Naive thymus-derived CD8-positive, alpha-beta T cell (primary cell): ENCODE data around the gene NFE2L2. TPM values are rescaled to one million over a fixed set of nuclear protein-coding genes. Genes with fewer than 3 reads are reported as not detected.
"Not testable (repeated sequence)": the region's sequence is repeated elsewhere in the genome, so short reads cannot be mapped to it uniquely, and the experiment has no call there.

ENCODE experiments used
- ATAC-seq, 2 donors: fragments of 150-1000 bp; cut with Tn5 transposase in 1 of 2; sonication (Bioruptor Pico), chemical (Tn5 transposase) in 1 of 2; 1 replicate in 1 of 2; 2 replicates in 1 of 2; pipeline ENCODE4 v1.10.0; 2021; ENCODE audit warnings: mild to moderate bottlenecking in 2 of 2, moderate library complexity in 2 of 2
- POLR2A ChIA-PET: fragments of 350-600 bp; sonication (Branson Sonifier 250); formaldehyde crosslinking; loops from one replicate; lab custom pipeline; 2021; ENCODE audit warnings: antibody characterized with exemption; lab: Charles Lee
- DNase-seq, 10 donors: peaks; one replicate each; pipeline versions ENCODE4 v3.0.0 to v3.0.0-alpha.2; 2020 to 2022
- H3K27ac Mint-ChIP-seq, 10 donors: one replicate each; pipeline ENCODE4 v1.8.0; 2020 to 2022; ENCODE audit warnings: mild to moderate bottlenecking in 10 of 10, mixed read lengths in 10 of 10, moderate library complexity in 4 of 10, inconsistent platforms in 1 of 10
- H3K27me3 Mint-ChIP-seq, 5 donors: one replicate each; pipeline ENCODE4 v1.8.0; 2021 to 2022; ENCODE audit warnings: mixed read lengths in 5 of 5
- H3K36me3 Mint-ChIP-seq, 3 donors: one replicate each; pipeline ENCODE4 v1.8.0; 2020 to 2022; ENCODE audit warnings: mixed read lengths in 3 of 3, mild to moderate bottlenecking in 2 of 3, inconsistent platforms in 1 of 3
- H3K4me1 Mint-ChIP-seq, 4 donors: one replicate each; pipeline ENCODE4 v1.8.0; 2021 to 2022; ENCODE audit warnings: mixed read lengths in 4 of 4
- H3K4me3 Mint-ChIP-seq, 10 donors: one replicate each; pipeline ENCODE4 v1.8.0; 2020 to 2022; ENCODE audit warnings: mild to moderate bottlenecking in 10 of 10, mixed read lengths in 10 of 10, moderate library complexity in 6 of 10, inconsistent platforms in 1 of 10
- H3K9me3 Mint-ChIP-seq, 9 donors: one replicate each; pipeline ENCODE4 v1.8.0; 2020 to 2022; ENCODE audit warnings: mixed read lengths in 9 of 9, mild to moderate bottlenecking in 3 of 9, inconsistent platforms in 1 of 9, moderate library complexity in 1 of 9
- polyA plus RNA-seq, 3 donors: library from polyadenylated mRNA; unstranded; fragments of 300-500 nt; fragmentation: Illumina TruSeq; gene quantifications; one replicate each; pipeline ENCODE4 v1.2.3, GENCODE V29; 2021
- total RNA-seq, 8 experiments: library from RNA in 2 of 8; stranded (reverse) in 2 of 8; gene quantifications; one replicate each; pipeline ENCODE4 v1.2.3 and lab custom pipeline; 2021 to 2026

NFE2L2 gene
- total and polyA plus RNA-seq, 5 experiments from 2014 or later, result 48.2 to 96.9 (median 57.8) TPM

- no peak for ATAC-seq
- Mint-ChIP-seq H3K27ac (no peak overlapping the region), H3K27me3 (no peaks in the 10 kb centered on the region), H3K4me3 (no peak overlapping the region), H3K36me3 (no peaks in the 10 kb centered on the region), H3K4me1 (peaks cover 0 to 5% (median 0%) of the 10 kb centered on the region in 4 donors), H3K9me3 (no peaks in the 10 kb centered on the region)
- DNase-seq, result no peak
- POLR2A ChIA-PET, result interaction anchor here (4.2 kb wide), 1 partner anchor 11 kb away, joined by 32 read pairs; the partner anchor contains the start of gene NFE2L2
Observed at GRCh38 chr2:177275040-177275742, 10.7 kb upstream of the NFE2L2 start.

- Mint-ChIP-seq H3K4me1 (peaks cover 0 to 5% (median 0%) of the 10 kb centered on the region in 4 donors), H3K36me3 (no peaks in the 10 kb centered on the region), H3K9me3 (no peaks in the 10 kb centered on the region), H3K4me3 (no peak overlapping the region), H3K27me3 (no peaks in the 10 kb centered on the region), H3K27ac (peak overlapping the region in 1 of 10 donors; percentile 41)
- no peak for DNase-seq
- POLR2A ChIA-PET, result interaction anchor here (4.2 kb wide), 1 partner anchor 9 kb away, joined by 32 read pairs; the partner anchor contains the start of gene NFE2L2
- no peak for ATAC-seq
Observed at GRCh38 chr2:177273408-177273807, 8.9 kb upstream of the NFE2L2 start.

GRCh38 chr2:177272765-177273164, 8.2 kb upstream of the NFE2L2 start:
- Mint-ChIP-seq H3K27ac (no peak overlapping the region), H3K4me3 (no peak overlapping the region), H3K9me3 (no peaks in the 10 kb centered on the region), H3K27me3 (no peaks in the 10 kb centered on the region), H3K36me3 (no peaks in the 10 kb centered on the region), H3K4me1 (peaks cover 0 to 5% (median 0%) of the 10 kb centered on the region in 4 donors)
- POLR2A ChIA-PET, result interaction anchor here (4.2 kb wide), 1 partner anchor 8 kb away, joined by 32 read pairs; the partner anchor contains the start of gene NFE2L2
- ATAC-seq (no peak), DNase-seq (no peak)

- DNase-seq, result no peak
- no peak overlapping the region for H3K27ac Mint-ChIP-seq
- no peaks in the 10 kb centered on the region for H3K36me3 Mint-ChIP-seq
- H3K9me3 Mint-ChIP-seq, result no peaks in the 10 kb centered on the region
- POLR2A ChIA-PET, result interaction anchor here (4.2 kb wide), 1 partner anchor 8 kb away, joined by 32 read pairs; the partner anchor contains the start of gene NFE2L2
- H3K4me1 Mint-ChIP-seq, result peaks cover 0 to 10% (median 4%) of the 10 kb centered on the region in 4 donors
- H3K27me3 Mint-ChIP-seq, result no peaks in the 10 kb centered on the region
- H3K4me3 Mint-ChIP-seq, result no peak overlapping the region
- ATAC-seq, result no peak
Observed at GRCh38 chr2:177271981-177272666, 7.6 kb upstream of the NFE2L2 start.

- POLR2A ChIA-PET, result no interaction called here
- Mint-ChIP-seq H3K4me3 (no peak overlapping the region), H3K27me3 (no peaks in the 10 kb centered on the region), H3K9me3 (no peaks in the 10 kb centered on the region), H3K4me1 (peaks cover 5 to 25% (median 18%) of the 10 kb centered on the region in 4 donors), H3K36me3 (no peaks in the 10 kb centered on the region), H3K27ac (peak overlapping the region in 1 of 10 donors; percentile 20)
- DNase-seq (no peak), ATAC-seq (no peak)
Observed at GRCh38 chr2:177270531-177270930, 6.0 kb upstream of the NFE2L2 start.

GRCh38 chr2:177268901-177269300, 4.4 kb upstream of the NFE2L2 start:
- no peaks in the 10 kb centered on the region for H3K27me3 Mint-ChIP-seq

GRCh38 chr2:177268187-177268871, 3.8 kb upstream of the NFE2L2 start:
- POLR2A ChIA-PET, result interaction anchor here (5.5 kb wide), 1 partner anchor 25 kb away, joined by 123 read pairs; no protein-coding TSS in a partner anchor
- no peaks in the 10 kb centered on the region for H3K36me3 Mint-ChIP-seq
- peaks cover 8 to 25% (median 22%) of the 10 kb centered on the region in 4 donors for H3K4me1 Mint-ChIP-seq
- H3K27ac Mint-ChIP-seq, result peak overlapping the region in 2 of 10 donors; percentile 28 to 36
- H3K27me3 Mint-ChIP-seq, result no peaks in the 10 kb centered on the region
- no peak for ATAC-seq
- DNase-seq, result no peak
- no peak overlapping the region for H3K4me3 Mint-ChIP-seq
- no peaks in the 10 kb centered on the region for H3K9me3 Mint-ChIP-seq

More at GRCh38 chr2:177268901-177269300, 4.4 kb upstream of the NFE2L2 start:
- no peak for DNase-seq
- POLR2A ChIA-PET, result interaction anchor here (1.1 kb wide), 1 partner anchor 40 kb away, joined by 3 read pairs; no protein-coding TSS in a partner anchor
- no peak overlapping the region for H3K27ac Mint-ChIP-seq
- H3K4me1 Mint-ChIP-seq, result peaks cover 7 to 25% (median 22%) of the 10 kb centered on the region in 4 donors
- no peaks in the 10 kb centered on the region for H3K9me3 Mint-ChIP-seq
- no peak overlapping the region for H3K4me3 Mint-ChIP-seq
- no peaks in the 10 kb centered on the region for H3K36me3 Mint-ChIP-seq
- no peak for ATAC-seq

- not testable (repeated sequence) for DNase-seq, H3K9me3 Mint-ChIP-seq, H3K27me3 Mint-ChIP-seq, H3K36me3 Mint-ChIP-seq, ATAC-seq
- peak overlapping the region in 6 of 10 donors; percentile 41 to 100 (median 99) for H3K27ac Mint-ChIP-seq
- peaks cover 11 to 29% (median 26%) of the 10 kb centered on the region in 4 donors for H3K4me1 Mint-ChIP-seq
- H3K4me3 Mint-ChIP-seq, result peak overlapping the region in 2 of 10 donors; percentile 42 to 51
- POLR2A ChIA-PET, result interaction anchor here (4.8 to 5.5 kb wide), 3 partner anchors 27 to 53 kb away, joined by 123 to 213 read pairs (median 147); partner anchors contain the start of gene HNRNPA3
Observed at GRCh38 chr2:177266955-177267354, 2.4 kb upstream of the NFE2L2 start.

GRCh38 chr2:177265824-177266817, 1.6 kb upstream of the NFE2L2 start:
- Mint-ChIP-seq H3K9me3 (no peaks in the 10 kb centered on the region), H3K4me1 (peaks cover 11 to 37% (median 34%) of the 10 kb centered on the region in 4 donors), H3K36me3 (no peaks in the 10 kb centered on the region), H3K27ac (peak overlapping the region; percentile 97 to 100 (median 100)), H3K4me3 (peak overlapping the region; percentile 93 to 98 (median 96)), H3K27me3 (no peaks in the 10 kb centered on the region)
- DNase-seq (peak in 2 of 10 donors; percentile 47 to 50), ATAC-seq (no peak)
- POLR2A ChIA-PET, result interaction anchor here (0.9 to 5.5 kb wide), 18 partner anchors 7 to 126 kb away, joined by 3 to 213 read pairs (median 32); partner anchors contain the start of genes AGPS and HNRNPA3

GRCh38 chr2:177264209-177264692, 276 bp downstream of the NFE2L2 start:
- Mint-ChIP-seq H3K9me3 (no peaks in the 10 kb centered on the region), H3K4me1 (peaks cover 16 to 55% (median 47%) of the 10 kb centered on the region in 4 donors), H3K36me3 (peaks cover 0 to 5% (median 3%) of the 10 kb centered on the region in 3 donors), H3K4me3 (peak overlapping the region in 8 of 10 donors; percentile 93 to 99 (median 97)), H3K27me3 (no peaks in the 10 kb centered on the region), H3K27ac (peak overlapping the region in 6 of 10 donors; percentile 71 to 100 (median 100))
- DNase-seq (peak in 1 of 10 donors; percentile 15), ATAC-seq (no peak)
- POLR2A ChIA-PET, result interaction anchor here (0.5 to 5.5 kb wide), 45 partner anchors 7 to 1187 kb away, joined by 3 to 213 read pairs (median 7); partner anchors contain the start of genes AGPS, HNRNPA3, PJVK and PRKRA
